CD4-positive, CD25-positive, alpha-beta regulatory T cell (primary cell): ENCODE data around the gene PPT1. TPM values are rescaled to one million over a fixed set of nuclear protein-coding genes. Genes with fewer than 3 reads are reported as not detected.
A peak's percentile ranks its signal among the peaks of the same experiment; 100 is the strongest.

ENCODE experiments used
- ATAC-seq, 2 donors: fragments of 150-1000 bp; cut with Tn5 transposase; one replicate each; pipeline ENCODE4 v1.10.0; 2021; ENCODE audit warnings: low read depth in 2 of 2, moderate number of reproducible peaks in 2 of 2, moderate library complexity in 1 of 2
- DNase-seq, 3 donors: peaks; one replicate each; pipeline versions ENCODE4 v3.0.0 to v3.0.0-alpha.2; 2012 to 2022; ENCODE audit warnings: mixed read lengths in 1 of 3
- H3K27ac ChIP-seq: one replicate; pipeline ENCODE4 v1.7.0; 2013; ENCODE audit warnings: mild to moderate bottlenecking, low read length; ENCODE audit not compliant: insufficient read depth, poor library complexity, severe bottlenecking
- H3K27me3 ChIP-seq: one replicate; pipeline ENCODE4 v1.7.0; 2013; ENCODE audit warnings: low read length; ENCODE audit not compliant: control insufficient read depth, insufficient read depth
- H3K36me3 ChIP-seq: one replicate; pipeline ENCODE4 v1.7.0; 2013; ENCODE audit warnings: mild to moderate bottlenecking, low read length, moderate library complexity; ENCODE audit not compliant: control insufficient read depth, insufficient read depth
- H3K4me1 ChIP-seq: 2 replicates; pipeline ENCODE4 v1.7.0; 2013; ENCODE audit warnings: mild to moderate bottlenecking, low read length; ENCODE audit not compliant: insufficient read depth, control insufficient read depth, poor library complexity, severe bottlenecking
- H3K4me3 ChIP-seq: one replicate; pipeline ENCODE4 v1.7.0; 2013; ENCODE audit warnings: low read depth, mild to moderate bottlenecking, low read length, moderate library complexity
- H3K9me3 ChIP-seq, 2 experiments: 1 replicate in 1 of 2; 2 replicates in 1 of 2; pipeline ENCODE4 v1.7.0; 2013; ENCODE audit warnings: low read length in 2 of 2, mild to moderate bottlenecking in 1 of 2, moderate library complexity in 1 of 2; ENCODE audit not compliant: control insufficient read depth in 2 of 2
- H3K27ac Mint-ChIP-seq, 3 donors: one replicate each; pipeline ENCODE4 v1.8.0; 2020 to 2022; ENCODE audit warnings: mild to moderate bottlenecking in 3 of 3, mixed read lengths in 3 of 3, moderate library complexity in 2 of 3
- H3K27me3 Mint-ChIP-seq: one replicate; pipeline ENCODE4 v1.8.0; 2022; ENCODE audit warnings: mild to moderate bottlenecking, mixed read lengths
- H3K36me3 Mint-ChIP-seq: one replicate; pipeline ENCODE4 v1.8.0; 2020; ENCODE audit warnings: mixed read lengths
- H3K4me1 Mint-ChIP-seq, 4 donors: one replicate each; pipeline ENCODE4 v1.8.0; 2020 to 2022; ENCODE audit warnings: mixed read lengths in 4 of 4, mild to moderate bottlenecking in 1 of 4
- H3K4me3 Mint-ChIP-seq, 4 donors: one replicate each; pipeline ENCODE4 v1.8.0; 2020 to 2022; ENCODE audit warnings: mild to moderate bottlenecking in 4 of 4, mixed read lengths in 4 of 4, moderate library complexity in 3 of 4
- H3K9me3 Mint-ChIP-seq, 7 donors: one replicate each; pipeline ENCODE4 v1.8.0; 2020 to 2022; ENCODE audit warnings: mixed read lengths in 7 of 7, mild to moderate bottlenecking in 3 of 7, moderate library complexity in 2 of 7
- polyA plus RNA-seq, 4 donors: library from polyadenylated mRNA; unstranded; fragments of 300-500 nt; fragmentation: Illumina TruSeq; gene quantifications; one replicate each; pipeline ENCODE4 v1.2.3, GENCODE V29; 2021
- total RNA-seq: library from RNA; stranded (reverse); gene quantifications from one replicate; pipeline ENCODE4 v1.2.3, GENCODE V29; 2022

The PPT1 gene
- 44.2 TPM for total RNA-seq
- 100 to 1,000 TPM; 173 to 219 (median 201) TPM for polyA plus RNA-seq

- Histone ChIP-seq H3K9me3 (peaks cover 0 to 3% of the 10 kb centered on the region in 2 experiments), H3K27me3 (peaks cover 3% of the 10 kb centered on the region), H3K4me1 (peaks cover 22% of the 10 kb centered on the region), H3K4me3 (peak within 1 kb of the TSS; percentile 84), H3K27ac (peak within 1 kb of the TSS; percentile 68), H3K36me3 (peaks cover 12% of the 10 kb centered on the region)
- peaks cover 11% of the 10 kb centered on the region for H3K36me3 Mint-ChIP-seq
- peak; percentile 71 to 89 (median 75) for DNase-seq
- no peaks in the 10 kb centered on the region for H3K9me3 Mint-ChIP-seq
- peaks cover 18 to 41% (median 30%) of the 10 kb centered on the region in 4 donors for H3K4me1 Mint-ChIP-seq
- peak within 1 kb of the TSS; percentile 50 to 96 (median 94) for H3K27ac Mint-ChIP-seq
- H3K4me3 Mint-ChIP-seq = peak within 1 kb of the TSS; percentile 96 to 98 (median 96)
- peaks cover 22% of the 10 kb centered on the region for H3K27me3 Mint-ChIP-seq
- peak; percentile 89 to 92 for ATAC-seq
These were observed at the start of gene PPT1 for GRCh38 chr1:40096977-40097782. PPT1 (minus strand) TSS chr1:40097252; CDS start chr1:40097238, 14 bp downstream.

GRCh38 chr1:40143891-40144575 lies 47.0 kb upstream of the PPT1 start:
- H3K36me3 Mint-ChIP-seq = no peaks in the 10 kb centered on the region
- H3K9me3 Mint-ChIP-seq = peaks cover 0 to 2% (median 0%) of the 10 kb centered on the region in 7 donors
- no peak overlapping the region for H3K27ac Mint-ChIP-seq
- peaks cover 0 to 8% (median 5%) of the 10 kb centered on the region in 4 donors for H3K4me1 Mint-ChIP-seq
- peak; percentile 55 to 74 (median 63) for DNase-seq
- H3K36me3 ChIP-seq = no peaks in the 10 kb centered on the region
- peaks cover 11% of the 10 kb centered on the region for H3K27me3 ChIP-seq
- H3K4me3 Mint-ChIP-seq = no peak overlapping the region
- H3K9me3 ChIP-seq = no peaks in the 10 kb centered on the region
- H3K27me3 Mint-ChIP-seq = peaks cover 47% of the 10 kb centered on the region
- H3K27ac ChIP-seq = no peak overlapping the region
- H3K4me1 ChIP-seq = peaks cover 5% of the 10 kb centered on the region
- peak; percentile 52 to 66 for ATAC-seq
- H3K4me3 ChIP-seq = no peak overlapping the region

GRCh38 chr1:40141878-40142535 lies 45.0 kb upstream of the PPT1 start:
- Mint-ChIP-seq H3K27me3 (peaks cover 43% of the 10 kb centered on the region), H3K27ac (no peak overlapping the region), H3K4me1 (peaks cover 0 to 8% (median 5%) of the 10 kb centered on the region in 4 donors), H3K9me3 (peaks cover 0 to 2% (median 0%) of the 10 kb centered on the region in 7 donors), H3K36me3 (no peaks in the 10 kb centered on the region), H3K4me3 (no peak overlapping the region)
- no peaks in the 10 kb centered on the region for H3K36me3 ChIP-seq
- peaks cover 5% of the 10 kb centered on the region for H3K4me1 ChIP-seq
- no peak overlapping the region for H3K27ac ChIP-seq
- no peak for ATAC-seq
- H3K27me3 ChIP-seq = peaks cover 4% of the 10 kb centered on the region
- H3K9me3 ChIP-seq = no peaks in the 10 kb centered on the region
- no peak overlapping the region for H3K4me3 ChIP-seq
- no peak for DNase-seq

GRCh38 chr1:40140211-40140973 lies 43.3 kb upstream of the PPT1 start:
- no peak overlapping the region for H3K4me3 Mint-ChIP-seq
- DNase-seq (peak in 1 of 3 donors; percentile 29), ATAC-seq (no peak)
- peak overlapping the region in 1 of 3 donors; percentile 2 for H3K27ac Mint-ChIP-seq
- Histone ChIP-seq H3K27ac (no peak overlapping the region), H3K9me3 (no peaks in the 10 kb centered on the region), H3K4me1 (peaks cover 5% of the 10 kb centered on the region), H3K4me3 (no peak overlapping the region), H3K27me3 (peaks cover 6% of the 10 kb centered on the region), H3K36me3 (no peaks in the 10 kb centered on the region)
- no peaks in the 10 kb centered on the region for H3K36me3 Mint-ChIP-seq
- H3K27me3 Mint-ChIP-seq = peaks cover 46% of the 10 kb centered on the region
- H3K9me3 Mint-ChIP-seq = peaks cover 0 to 2% (median 0%) of the 10 kb centered on the region in 7 donors
- peaks cover 0 to 8% (median 5%) of the 10 kb centered on the region in 4 donors for H3K4me1 Mint-ChIP-seq

GRCh38 chr1:40133839-40134238 lies 36.8 kb upstream of the PPT1 start:
- H3K4me3 ChIP-seq = no peak overlapping the region
- H3K4me3 Mint-ChIP-seq = no peak overlapping the region
- no peak for ATAC-seq
- no peaks in the 10 kb centered on the region for H3K36me3 ChIP-seq
- no peaks in the 10 kb centered on the region for H3K4me1 ChIP-seq
- peaks cover 0 to 2% (median 0%) of the 10 kb centered on the region in 4 donors for H3K4me1 Mint-ChIP-seq
- DNase-seq = no peak
- no peaks in the 10 kb centered on the region for H3K9me3 ChIP-seq
- H3K27ac Mint-ChIP-seq = no peak overlapping the region
- no peak overlapping the region for H3K27ac ChIP-seq
- no peaks in the 10 kb centered on the region for H3K9me3 Mint-ChIP-seq
- no peaks in the 10 kb centered on the region for H3K36me3 Mint-ChIP-seq
- H3K27me3 ChIP-seq = peaks cover 4% of the 10 kb centered on the region
- H3K27me3 Mint-ChIP-seq = peaks cover 31% of the 10 kb centered on the region

- H3K36me3 Mint-ChIP-seq = no peaks in the 10 kb centered on the region
These were observed 36.2 kb upstream of the PPT1 start for GRCh38 chr1:40133312-40133665.

More at GRCh38 chr1:40133312-40133665, 36.2 kb upstream of the PPT1 start:
- H3K4me3 Mint-ChIP-seq = no peak overlapping the region
- DNase-seq (no peak), ATAC-seq (no peak)
- H3K27me3 ChIP-seq = peaks cover 4% of the 10 kb centered on the region
- peaks cover 26% of the 10 kb centered on the region for H3K27me3 Mint-ChIP-seq
- H3K27ac ChIP-seq = no peak overlapping the region
- no peaks in the 10 kb centered on the region for H3K9me3 ChIP-seq
- H3K4me3 ChIP-seq = no peak overlapping the region
- H3K4me1 ChIP-seq = no peaks in the 10 kb centered on the region
- no peaks in the 10 kb centered on the region for H3K9me3 Mint-ChIP-seq
- H3K4me1 Mint-ChIP-seq = peaks cover 0 to 2% (median 0%) of the 10 kb centered on the region in 4 donors
- no peak overlapping the region for H3K27ac Mint-ChIP-seq
- no peaks in the 10 kb centered on the region for H3K36me3 ChIP-seq
